ENCODE measurements around the gene ANO4.

ANO4 gene

GRCh38 chr12:100827901-100828520, 33.4 kb downstream of the ANO4 start:
- H3K4me1 ChIP-seq = no peaks in the 10 kb centered on the region
- no peaks in the 10 kb centered on the region for H3K36me3 ChIP-seq
- intact Hi-C loops (cut with DNase I; ENCODE audit: low total_unique reads) = loop anchor here (5.0 kb wide), 1 partner anchor 494 kb away; no protein-coding TSS in a partner anchor
- TF ChIP-seq CTCF (IDR thresholded peaks at IDR 0.05) = peak; percentile 37 to 40
- no peak overlapping the region for H3K27ac ChIP-seq
- H3K4me3 ChIP-seq = no peak overlapping the region
- no peaks in the 10 kb centered on the region for H3K27me3 ChIP-seq
- no peaks in the 10 kb centered on the region for H3K9me3 ChIP-seq
- DNase-seq = no peak

- intact Hi-C loops (cut with DNase I; ENCODE audit: low total_unique reads) = no loop called here
- H3K4me3 ChIP-seq = no peak overlapping the region
- no peaks in the 10 kb centered on the region for H3K4me1 ChIP-seq
- DNase-seq = no peak
- no peaks in the 10 kb centered on the region for H3K27me3 ChIP-seq
- H3K9me3 ChIP-seq = no peaks in the 10 kb centered on the region
- TF ChIP-seq CTCF (IDR thresholded peaks at IDR 0.05) = no peak
- no peaks in the 10 kb centered on the region for H3K36me3 ChIP-seq
- no peak overlapping the region for H3K27ac ChIP-seq
Observed at GRCh38 chr12:100830003-100830795, 35.6 kb downstream of the ANO4 start.

- intact Hi-C loops (cut with DNase I; ENCODE audit: low total_unique reads) = no loop called here
- Histone ChIP-seq H3K4me3 (no peak overlapping the region), H3K4me1 (no peaks in the 10 kb centered on the region), H3K27ac (no peak overlapping the region), H3K36me3 (no peaks in the 10 kb centered on the region), H3K9me3 (no peaks in the 10 kb centered on the region), H3K27me3 (no peaks in the 10 kb centered on the region)
- DNase-seq = no peak
- no peak for TF ChIP-seq CTCF (IDR thresholded peaks at IDR 0.05)
Observed at GRCh38 chr12:100833282-100833681, 38.7 kb downstream of the ANO4 start.

- H3K36me3 ChIP-seq = no peaks in the 10 kb centered on the region
- H3K4me1 ChIP-seq = no peaks in the 10 kb centered on the region
- H3K4me3 ChIP-seq = no peak overlapping the region
- no peak overlapping the region for H3K27ac ChIP-seq
- no peak for DNase-seq
- TF ChIP-seq CTCF (IDR thresholded peaks at IDR 0.05) = no peak
- intact Hi-C loops (cut with DNase I; ENCODE audit: low total_unique reads) = no loop called here
- no peaks in the 10 kb centered on the region for H3K27me3 ChIP-seq
- no peaks in the 10 kb centered on the region for H3K9me3 ChIP-seq
Observed at GRCh38 chr12:100840748-100841147, 46.2 kb downstream of the ANO4 start.

- Histone ChIP-seq H3K36me3 (no peaks in the 10 kb centered on the region), H3K9me3 (no peaks in the 10 kb centered on the region), H3K27ac (no peak overlapping the region), H3K4me1 (no peaks in the 10 kb centered on the region), H3K27me3 (no peaks in the 10 kb centered on the region), H3K4me3 (no peak overlapping the region)
- no peak for TF ChIP-seq CTCF (IDR thresholded peaks at IDR 0.05)
- intact Hi-C loops (cut with DNase I; ENCODE audit: low total_unique reads) = no loop called here
- DNase-seq = no peak
Observed at GRCh38 chr12:100842156-100842555, 47.6 kb downstream of the ANO4 start.

All from tibial artery (tissue), 4 donors.